Measurements from ENCODE around the gene SARDH.

The SARDH gene

GRCh38 chr9:133649194-133649593 is 89.0 kb downstream of the SARDH start:
- no peak for TF ChIP-seq CTCF (IDR thresholded peaks at IDR 0.05; ENCODE audit: low read depth, low read length, missing control alignments)
- no peak for DNase-seq (ENCODE audit: low read depth)

GRCh38 chr9:133647765-133648469 is 90.2 kb downstream of the SARDH start:
- in situ Hi-C loops (cut with HindIII; ENCODE audit: low sequenced_read_pairs) = no loop called here
- no peak for DNase-seq (ENCODE audit: low read depth)

More at GRCh38 chr9:133649194-133649593, 89.0 kb downstream of the SARDH start:
- in situ Hi-C loops (cut with HindIII; ENCODE audit: low sequenced_read_pairs) = no loop called here
- no peak overlapping the region for H3K4me3 ChIP-seq (ENCODE audit: low read depth, low read length)

GRCh38 chr9:133647148-133647547 is 91.0 kb downstream of the SARDH start:
- no peak for DNase-seq (ENCODE audit: low read depth)
- in situ Hi-C loops (cut with HindIII; ENCODE audit: low sequenced_read_pairs) = no loop called here
- TF ChIP-seq CTCF (IDR thresholded peaks at IDR 0.05; ENCODE audit: low read depth, low read length, missing control alignments) = no peak
- H3K4me3 ChIP-seq (ENCODE audit: low read depth, low read length) = no peak overlapping the region

More at GRCh38 chr9:133647765-133648469, 90.2 kb downstream of the SARDH start:
- TF ChIP-seq CTCF (IDR thresholded peaks at IDR 0.05; ENCODE audit: low read depth, low read length, missing control alignments) = no peak
- H3K4me3 ChIP-seq (ENCODE audit: low read depth, low read length) = no peak overlapping the region

DNA sequence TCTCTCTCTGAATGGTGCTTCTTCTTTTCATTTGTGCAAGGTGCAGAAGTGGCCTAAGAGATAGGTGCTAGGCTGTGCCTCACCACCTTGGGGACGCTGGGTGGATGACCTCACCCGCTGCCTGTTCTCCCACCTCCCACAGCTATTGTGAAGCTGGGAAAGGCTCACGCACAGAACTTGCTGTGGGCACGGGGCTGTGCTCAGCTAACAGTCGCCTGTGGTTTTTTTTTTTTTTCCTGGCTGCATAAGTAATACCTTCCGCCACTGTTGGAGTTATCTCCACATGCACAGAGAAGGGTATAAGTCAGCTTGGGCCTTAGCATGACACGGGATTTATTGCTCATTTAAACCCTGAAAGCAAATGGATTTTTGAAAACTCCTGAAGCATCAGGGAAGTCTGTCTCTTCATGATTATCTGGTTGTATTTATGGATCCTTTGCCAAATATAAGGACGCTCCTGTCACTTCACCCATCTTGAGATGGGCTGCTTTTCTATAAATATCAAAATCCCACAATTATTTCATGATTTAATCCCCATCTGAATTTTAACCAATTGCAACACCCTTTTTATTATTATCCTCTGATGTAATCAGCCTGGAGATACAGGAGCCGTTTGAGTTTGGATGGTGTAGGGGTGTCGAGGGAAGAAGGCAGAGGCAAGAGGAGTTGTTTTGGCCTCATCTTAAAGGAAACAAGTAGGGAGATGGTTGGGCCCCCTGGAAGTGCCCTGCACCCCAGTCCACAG is 93.0 kb downstream of the SARDH start:
- in situ Hi-C loops (cut with HindIII; ENCODE audit: low sequenced_read_pairs) = no loop called here
- H3K4me3 ChIP-seq (ENCODE audit: low read depth, low read length) = no peak overlapping the region
- no peak for DNase-seq (ENCODE audit: low read depth)
- TF ChIP-seq CTCF (IDR thresholded peaks at IDR 0.05; ENCODE audit: low read depth, low read length, missing control alignments) = no peak

DNA sequence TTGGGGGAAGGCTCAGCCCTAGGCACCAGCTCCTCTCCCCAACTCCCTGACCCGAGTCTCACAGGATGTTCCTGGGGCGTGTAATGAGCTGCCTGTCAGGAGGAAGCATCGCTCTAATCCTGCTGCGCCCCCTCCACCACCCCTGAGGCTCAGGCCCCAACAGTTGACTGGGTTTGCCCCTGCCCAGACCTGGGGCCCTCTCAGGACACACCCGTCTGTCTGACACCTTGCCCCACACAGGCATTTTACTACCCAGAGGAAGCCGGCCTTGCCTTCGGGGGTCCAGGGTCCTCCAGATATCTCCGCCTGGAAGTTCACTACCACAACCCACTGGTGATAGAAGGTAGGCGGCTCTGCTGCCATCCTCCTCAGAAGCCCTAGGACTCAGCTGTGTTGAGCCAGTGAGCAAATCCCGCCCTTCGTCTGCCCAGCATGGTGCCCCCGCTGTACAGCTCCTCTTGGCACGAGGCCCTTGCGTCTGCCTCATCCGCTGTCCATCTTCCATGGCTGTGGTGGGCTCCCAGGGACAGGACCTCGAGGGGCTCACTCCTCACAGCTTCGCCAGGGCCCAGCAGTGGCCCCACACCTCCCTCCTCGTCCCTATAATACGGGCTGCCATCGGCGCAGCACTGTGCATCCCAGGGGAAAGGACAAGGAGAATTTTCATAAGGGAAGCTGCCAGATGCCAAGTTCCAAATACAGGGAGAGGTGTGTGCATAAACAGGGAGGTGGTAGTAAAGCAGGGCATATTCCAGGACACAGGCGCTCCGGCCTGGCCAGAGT is 94.0 kb downstream of the SARDH start:
- TF ChIP-seq CTCF (IDR thresholded peaks at IDR 0.05; ENCODE audit: low read depth, low read length, missing control alignments) = no peak
- in situ Hi-C loops (cut with HindIII; ENCODE audit: low sequenced_read_pairs) = no loop called here
- H3K4me3 ChIP-seq (ENCODE audit: low read depth, low read length) = no peak overlapping the region
- DNase-seq (ENCODE audit: low read depth) = no peak

DNA sequence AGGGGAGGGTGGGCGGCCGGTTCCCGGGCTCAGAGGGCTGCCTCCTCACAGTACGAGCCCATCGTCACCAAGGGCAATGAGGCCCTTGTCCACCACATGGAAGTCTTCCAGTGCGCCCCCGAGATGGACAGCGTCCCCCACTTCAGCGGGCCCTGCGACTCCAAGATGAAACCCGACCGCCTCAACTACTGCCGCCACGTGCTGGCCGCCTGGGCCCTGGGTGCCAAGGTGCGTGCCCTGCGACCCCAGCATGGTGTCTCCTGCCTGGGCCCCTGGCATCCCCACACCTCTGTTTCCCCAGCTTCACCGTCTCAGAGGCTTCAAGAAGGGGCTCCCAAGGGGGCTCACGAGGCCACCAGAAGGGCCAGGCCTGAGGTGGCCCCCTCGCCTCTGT is 94.8 kb downstream of the SARDH start:
- DNase-seq (ENCODE audit: low read depth) = no peak
- no peak for TF ChIP-seq CTCF (IDR thresholded peaks at IDR 0.05; ENCODE audit: low read depth, low read length, missing control alignments)
- in situ Hi-C loops (cut with HindIII; ENCODE audit: low sequenced_read_pairs) = no loop called here
- H3K4me3 ChIP-seq (ENCODE audit: low read depth, low read length) = no peak overlapping the region
